Islet precursor cell (in vitro differentiated cells): ENCODE measurements around the gene SLC44A2.
"Not testable (repeated sequence)": the region's sequence is repeated elsewhere in the genome, so short reads cannot be mapped to it uniquely, and the experiment has no call there.

Experiments
- DNase-seq: peaks from one replicate; pipeline ENCODE4 v3.0.0-alpha.2; 2018

The SLC44A2 gene

GRCh38 chr19:10653732-10654609, 28.6 kb downstream of the SLC44A2 start, which contains the start of gene ILF3:
TSS of gene ILF3 (plus strand) at chr19:10654346. CDS start at chr19:10670606, 16,260 bp downstream.
- peak; percentile 100 for DNase-seq

- peak; percentile 77 for DNase-seq
These were observed 29.5 kb downstream of the SLC44A2 start for GRCh38 chr19:10654610-10655456.

GRCh38 chr19:10655457-10656312, 30.3 kb downstream of the SLC44A2 start:
- peak; percentile 85 for DNase-seq

- DNase-seq, result no peak
These were observed 35.0 kb downstream of the SLC44A2 start for GRCh38 chr19:10660346-10660745.

- DNase-seq, result no peak
These were observed 36.6 kb downstream of the SLC44A2 start for GRCh38 chr19:10661946-10662345.

- no peak for DNase-seq
These were observed 37.3 kb downstream of the SLC44A2 start for GRCh38 chr19:10662384-10663251.

GRCh38 chr19:10663252-10663563, 37.9 kb downstream of the SLC44A2 start:
- DNase-seq, result not testable (repeated sequence)

GRCh38 chr19:10667867-10668266, 42.5 kb downstream of the SLC44A2 start:
- peak; percentile 48 for DNase-seq

GRCh38 chr19:10669246-10669645, 43.9 kb downstream of the SLC44A2 start:
- no peak for DNase-seq

- no peak for DNase-seq
These were observed 44.8 kb downstream of the SLC44A2 start for GRCh38 chr19:10670182-10670581.

GRCh38 chr19:10670876-10671804, 45.8 kb downstream of the SLC44A2 start:
- peak; percentile 41 for DNase-seq

GRCh38 chr19:10671922-10672321, 46.6 kb downstream of the SLC44A2 start:
- not testable (repeated sequence) for DNase-seq

- not testable (repeated sequence) for DNase-seq
These were observed 49.9 kb downstream of the SLC44A2 start for GRCh38 chr19:10675214-10675613.

- DNase-seq, result no peak
These were observed 52.4 kb downstream of the SLC44A2 start for GRCh38 chr19:10677751-10678150.

- no peak for DNase-seq
These were observed 53.5 kb downstream of the SLC44A2 start for GRCh38 chr19:10678813-10679212.

GRCh38 chr19:10679743-10680142, 54.4 kb downstream of the SLC44A2 start:
- no peak for DNase-seq

GRCh38 chr19:10680545-10681135, 55.3 kb downstream of the SLC44A2 start:
- no peak for DNase-seq

GRCh38 chr19:10681658-10682057, 56.3 kb downstream of the SLC44A2 start:
- no peak for DNase-seq

GRCh38 chr19:10682397-10683063, 57.2 kb downstream of the SLC44A2 start:
- DNase-seq, result no peak

GRCh38 chr19:10683064-10683426, 57.7 kb downstream of the SLC44A2 start:
- DNase-seq, result no peak
